Lower leg skin (tissue), 3 donors: ENCODE data around the gene PTPRO.

Experiments
- CTCF ChIP-seq, 3 donors: fragments of 450-650 bp; IDR thresholded peaks; one replicate each; pipeline ENCODE4 v1.5.1; 2016; ENCODE audit warnings: antibody characterized with exemption in 3 of 3, mild to moderate bottlenecking in 3 of 3, moderate library complexity in 2 of 3
- POLR2A ChIP-seq, 2 donors: fragments of 450-650 bp; IDR thresholded peaks; one replicate each; pipeline ENCODE4 v1.6.1; 2016 to 2017; ENCODE audit warnings: antibody characterized with exemption in 2 of 2, mild to moderate bottlenecking in 1 of 2, moderate library complexity in 1 of 2

GRCh38 chr12:15280930-15281329, 41.4 kb upstream of the PTPRO start:
- no peak for TF ChIP-seq CTCF (IDR thresholded peaks at IDR 0.05)
- TF ChIP-seq POLR2A (IDR thresholded peaks at IDR 0.05), result no peak
